ENCODE measurements around the gene RAMAC.

DNA sequence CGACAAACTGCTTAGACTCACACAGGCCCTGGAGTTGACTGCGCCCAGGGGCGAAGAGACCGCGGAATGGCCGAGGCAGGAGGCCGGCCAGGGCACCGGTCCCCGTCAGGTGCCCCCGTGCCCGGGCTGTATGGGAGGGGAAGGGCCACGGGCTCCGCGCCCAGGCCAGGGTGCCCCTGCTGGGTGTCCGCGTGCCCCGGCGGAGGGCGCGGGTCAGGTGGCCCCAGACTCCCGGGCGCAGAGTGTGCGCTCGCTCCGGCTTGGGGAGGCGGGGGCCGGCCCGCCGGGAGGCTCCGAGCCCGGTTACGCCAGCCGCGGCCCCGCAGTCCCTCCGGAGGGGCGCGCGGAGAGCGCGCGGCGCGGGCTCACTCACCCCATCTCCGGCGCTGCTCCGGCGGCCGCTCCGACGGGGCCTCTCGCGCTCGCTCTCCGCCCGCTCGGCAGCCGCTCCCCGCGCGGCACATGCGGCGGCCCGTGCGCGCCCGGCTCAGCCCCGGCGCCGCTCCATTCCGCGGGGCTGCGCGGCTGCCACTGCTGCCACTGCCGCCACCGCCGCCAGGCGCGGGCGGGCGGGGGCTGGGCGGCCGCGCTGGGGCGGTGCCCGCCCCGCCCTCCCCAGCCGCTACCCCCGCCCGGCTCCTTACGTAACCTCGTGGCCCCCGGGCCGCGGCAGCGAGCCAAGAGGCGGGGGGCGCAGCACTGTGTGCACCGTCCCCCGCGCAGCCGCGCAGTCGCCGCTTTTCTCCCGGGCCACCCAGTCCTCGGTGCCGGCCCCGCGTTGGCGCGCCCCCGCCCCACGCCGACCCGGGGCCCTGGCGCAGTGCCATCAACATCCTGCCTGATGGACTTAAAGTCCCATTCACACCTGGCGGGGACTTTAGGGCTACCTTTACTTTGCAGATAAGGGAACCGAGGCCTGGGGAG lies 33.6 kb upstream of the RAMAC start, which contains the start of gene HOMER2:
- TF ChIP-seq POLR2AphosphoS5 (IDR thresholded peaks at IDR 0.05) (no peak), CTCF (IDR thresholded peaks at IDR 0.05) (no peak)
